Muscle of leg (tissue), 11 donors: ENCODE data around the gene NUDT15. TPM values are rescaled to one million over a fixed set of nuclear protein-coding genes. Genes with fewer than 3 reads are reported as not detected.
"Not testable (repeated sequence)": the region's sequence is repeated elsewhere in the genome, so short reads cannot be mapped to it uniquely, and the experiment has no call there.

Experiments used
- DNase-seq: peaks from one replicate; pipeline ENCODE4 v3.0.0; 2013
- H3K27ac ChIP-seq: one replicate; pipeline ENCODE4 v1.5.1; 2013; ENCODE audit warnings: mild to moderate bottlenecking, low read length, control low read depth
- H3K27me3 ChIP-seq: one replicate; pipeline ENCODE4 v1.6.1; 2013; ENCODE audit warnings: low read length; ENCODE audit not compliant: control insufficient read depth, insufficient read depth
- H3K36me3 ChIP-seq: one replicate; pipeline ENCODE4 v1.6.1; 2013; ENCODE audit warnings: low read length; ENCODE audit not compliant: control insufficient read depth, insufficient read depth
- H3K4me1 ChIP-seq: one replicate; pipeline ENCODE4 v1.6.1; 2013; ENCODE audit warnings: low read length; ENCODE audit not compliant: control insufficient read depth, insufficient read depth
- H3K4me3 ChIP-seq: one replicate; pipeline ENCODE4 v1.5.1; 2013; ENCODE audit warnings: low read length, control low read depth
- H3K9me3 ChIP-seq: replicated peaks from 2 replicates; pipeline ENCODE4 v1.6.1; 2013; ENCODE audit warnings: low read depth, low read length; ENCODE audit not compliant: control insufficient read depth
- WGBS: methylation state at CpG from one replicate; pipeline ENCODE4 v1.1.5; 2013; ENCODE audit warnings: missing lambda C conversion rate; ENCODE audit not compliant: insufficient coverage; 5-methylcytosine and 5-hydroxymethylcytosine counted together
- polyA plus RNA-seq, 8 donors: library from polyadenylated mRNA; unstranded; fragments of 120-200 nt; gene quantifications; one replicate each; pipeline versions ENCODE4 v1.2.1 to v1.2.3, GENCODE V29; 2013; ENCODE audit warnings: inconsistent platforms in 1 of 8, low replicate concordance in 1 of 8; ENCODE audit not compliant: insufficient read length in 8 of 8, insufficient read depth in 1 of 8
- total RNA-seq: library from RNA; stranded (reverse); fragments of 120-200 nt; gene quantifications from one replicate; pipeline ENCODE4 v1.2.4, GENCODE V29; 2013

Gene NUDT15
- total and polyA plus RNA-seq, 9 donors = 12.1 to 14.6 (median 13.3) TPM

DNA sequence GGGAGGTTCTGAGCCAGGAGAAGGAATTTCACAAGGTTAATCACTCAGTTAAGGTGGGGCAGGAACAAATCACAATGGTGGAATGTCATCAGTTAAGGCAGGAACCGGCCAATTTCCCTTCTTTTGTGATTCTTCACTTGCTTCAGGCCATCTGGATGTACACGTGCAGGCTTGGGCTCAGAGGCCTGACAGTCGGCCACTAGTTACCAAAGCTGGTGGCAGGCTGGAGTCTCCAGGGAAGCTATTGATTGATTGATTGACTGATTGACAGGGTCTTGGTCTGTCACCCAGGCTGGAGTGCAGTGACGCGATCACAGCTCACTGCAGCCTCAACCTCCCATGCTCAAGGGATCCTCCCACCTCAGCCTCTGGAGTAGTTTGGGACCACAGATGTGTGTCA, 35.5 kb upstream of the NUDT15 start:
- H3K36me3 ChIP-seq, H3K27ac ChIP-seq, H3K4me1 ChIP-seq, H3K9me3 ChIP-seq, H3K27me3 ChIP-seq, H3K4me3 ChIP-seq: not testable (repeated sequence)
- DNase-seq = peak; percentile 19
- WGBS = 43% methylated on average over 1 of the region's 5 CpGs

DNA sequence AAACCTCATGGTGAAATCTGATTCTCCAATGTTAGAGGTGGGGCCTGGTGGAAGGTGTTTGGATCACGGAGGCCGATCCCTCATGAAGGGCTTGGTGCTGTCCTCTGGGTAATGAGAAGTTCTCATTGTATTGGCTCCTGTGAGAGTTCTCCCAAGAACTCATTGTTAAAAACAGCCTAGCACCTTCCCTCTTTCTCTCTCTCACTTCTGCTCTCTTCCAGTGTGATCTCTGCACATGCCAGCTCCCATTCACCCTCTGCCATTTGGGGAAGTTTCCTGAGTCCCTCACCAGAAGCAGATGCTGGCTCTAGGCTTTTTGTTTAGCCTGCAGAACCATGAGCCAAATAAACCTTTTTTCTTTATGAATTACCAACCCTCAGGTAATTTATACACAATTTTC, 33.3 kb upstream of the NUDT15 start:
- Histone ChIP-seq H3K9me3 (no peaks in the 10 kb centered on the region), H3K27ac (no peak overlapping the region), H3K27me3 (no peaks in the 10 kb centered on the region), H3K4me3 (no peak overlapping the region), H3K4me1 (peaks cover 6% of the 10 kb centered on the region), H3K36me3 (no peaks in the 10 kb centered on the region)
- DNase-seq = peak; percentile 44
- no CpG with 5 or more reads among the region's 2 CpGs for WGBS

DNA sequence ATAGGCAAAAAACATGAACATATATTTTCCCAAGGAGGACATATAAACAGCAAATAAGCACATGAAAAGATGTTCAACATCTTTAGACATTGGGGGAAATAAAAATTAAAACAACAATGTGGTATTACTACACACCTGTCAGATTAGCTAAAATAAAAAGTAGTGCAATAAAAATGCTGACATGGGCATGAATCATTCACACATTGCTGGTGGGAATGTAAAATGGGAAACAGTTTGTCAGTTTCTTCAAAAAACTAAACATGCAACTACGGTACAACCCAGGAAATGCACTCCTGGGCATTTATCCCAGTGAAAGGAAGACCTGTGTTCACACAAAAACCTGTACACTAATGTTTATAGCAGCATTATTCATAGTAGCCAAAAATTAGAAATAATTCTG, 31.1 kb upstream of the NUDT15 start:
- H3K27ac ChIP-seq = no peak overlapping the region
- no peaks in the 10 kb centered on the region for H3K36me3 ChIP-seq
- H3K4me1 ChIP-seq = peaks cover 3% of the 10 kb centered on the region
- no peak overlapping the region for H3K4me3 ChIP-seq
- WGBS = no CpG with 5 or more reads among the region's 1 CpG
- no peaks in the 10 kb centered on the region for H3K27me3 ChIP-seq
- no peaks in the 10 kb centered on the region for H3K9me3 ChIP-seq
- DNase-seq = no peak

DNA sequence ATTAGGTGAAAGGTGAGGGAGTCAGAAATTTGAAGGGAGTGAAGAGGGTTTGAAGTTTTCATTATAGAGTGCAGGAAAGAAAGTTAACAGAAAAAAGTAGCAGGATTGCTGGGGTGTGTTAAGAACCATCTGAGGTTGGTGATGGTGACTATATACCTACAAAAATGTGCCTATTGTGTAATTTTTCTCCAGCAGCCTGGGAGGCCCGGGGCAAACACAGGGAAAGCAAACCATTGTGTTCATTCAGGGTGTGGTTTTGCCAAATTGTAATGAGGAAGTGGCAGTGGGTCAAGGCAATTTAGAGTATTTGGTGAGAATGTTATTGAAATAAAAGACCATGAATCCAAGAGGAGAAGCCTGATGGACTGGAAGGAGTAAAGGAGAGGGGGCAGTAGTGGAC, 28.2 kb upstream of the NUDT15 start:
- Histone ChIP-seq H3K4me1 (no peaks in the 10 kb centered on the region), H3K27ac (no peak overlapping the region), H3K36me3 (no peaks in the 10 kb centered on the region), H3K27me3 (no peaks in the 10 kb centered on the region), H3K4me3 (no peak overlapping the region), H3K9me3 (no peaks in the 10 kb centered on the region)
- no peak for DNase-seq
- 71% methylated on average over 1 of the region's 1 CpG for WGBS

DNA sequence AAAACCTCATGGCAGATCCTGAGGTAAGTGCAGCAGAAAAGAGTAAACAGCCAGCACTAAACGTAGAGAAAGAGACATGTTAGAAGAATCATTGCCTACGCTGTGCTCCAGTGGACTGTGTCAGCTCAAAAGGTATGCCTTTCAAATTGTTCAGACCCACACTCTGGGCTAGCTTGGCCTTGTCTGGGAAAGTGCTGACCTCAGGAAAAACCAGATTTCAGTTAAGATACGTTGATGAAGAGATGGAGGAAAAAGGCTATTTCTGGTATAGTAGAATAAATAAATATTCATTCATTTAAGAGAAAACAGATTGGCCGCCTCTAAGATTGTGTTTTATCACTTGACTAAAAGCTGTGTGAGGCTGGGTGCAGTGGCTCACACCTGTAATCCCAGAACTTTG, 26.8 kb upstream of the NUDT15 start:
- Histone ChIP-seq H3K27me3 (no peaks in the 10 kb centered on the region), H3K4me3 (no peak overlapping the region), H3K27ac (no peak overlapping the region), H3K36me3 (no peaks in the 10 kb centered on the region), H3K4me1 (no peaks in the 10 kb centered on the region), H3K9me3 (no peaks in the 10 kb centered on the region)
- no peak for DNase-seq
- whole genome bisulfite sequencing = 86% methylated on average over 2 of the region's 4 CpGs

DNA sequence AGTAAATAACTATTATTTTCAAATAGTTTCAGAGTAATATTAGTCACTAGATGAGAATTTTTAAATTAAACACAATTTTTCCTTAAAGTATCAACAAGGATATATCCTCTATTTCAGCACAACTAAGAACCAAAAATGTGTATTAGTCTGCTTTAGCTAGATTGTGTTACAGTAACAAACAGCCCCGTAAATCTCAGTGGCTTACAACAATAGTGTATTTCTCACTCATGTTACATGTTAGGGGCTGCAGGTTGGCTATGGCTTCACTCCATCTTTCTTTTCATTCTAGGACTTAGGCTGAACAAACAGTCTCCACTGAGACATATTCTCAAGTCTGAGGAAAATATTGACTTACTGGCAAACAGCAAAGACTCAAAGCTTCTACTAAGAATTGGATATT, 24.9 kb upstream of the NUDT15 start:
- Histone ChIP-seq H3K9me3 (no peaks in the 10 kb centered on the region), H3K4me1 (no peaks in the 10 kb centered on the region), H3K4me3 (no peak overlapping the region), H3K36me3 (no peaks in the 10 kb centered on the region), H3K27me3 (no peaks in the 10 kb centered on the region), H3K27ac (no peak overlapping the region)
- WGBS = no CpG with 5 or more reads among the region's 1 CpG
- DNase-seq = no peak

DNA sequence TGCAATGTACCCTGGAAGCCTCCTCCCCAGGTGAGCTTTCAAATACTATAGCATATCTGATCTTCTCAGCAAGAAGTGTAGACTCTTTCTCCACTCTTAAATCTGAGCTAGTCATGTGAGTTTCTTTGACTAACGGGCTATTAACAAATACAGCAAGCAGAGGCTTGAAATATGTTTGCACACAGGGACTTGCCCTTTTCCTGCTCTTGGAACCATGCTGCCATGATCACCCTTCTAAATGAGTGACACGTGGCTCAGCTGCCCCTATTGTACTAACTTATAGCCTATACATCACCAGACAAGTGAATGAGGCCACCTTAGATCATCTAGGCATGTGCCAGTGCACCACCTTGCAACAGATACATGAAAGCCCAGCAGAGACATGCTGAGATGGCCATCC, 23.2 kb upstream of the NUDT15 start:
- H3K4me1 ChIP-seq = no peaks in the 10 kb centered on the region
- no peak overlapping the region for H3K27ac ChIP-seq
- H3K4me3 ChIP-seq = no peak overlapping the region
- no peaks in the 10 kb centered on the region for H3K27me3 ChIP-seq
- H3K9me3 ChIP-seq = no peaks in the 10 kb centered on the region
- no peak for DNase-seq
- no peaks in the 10 kb centered on the region for H3K36me3 ChIP-seq
- WGBS = 79% methylated on average over 2 of the region's 2 CpGs

DNA sequence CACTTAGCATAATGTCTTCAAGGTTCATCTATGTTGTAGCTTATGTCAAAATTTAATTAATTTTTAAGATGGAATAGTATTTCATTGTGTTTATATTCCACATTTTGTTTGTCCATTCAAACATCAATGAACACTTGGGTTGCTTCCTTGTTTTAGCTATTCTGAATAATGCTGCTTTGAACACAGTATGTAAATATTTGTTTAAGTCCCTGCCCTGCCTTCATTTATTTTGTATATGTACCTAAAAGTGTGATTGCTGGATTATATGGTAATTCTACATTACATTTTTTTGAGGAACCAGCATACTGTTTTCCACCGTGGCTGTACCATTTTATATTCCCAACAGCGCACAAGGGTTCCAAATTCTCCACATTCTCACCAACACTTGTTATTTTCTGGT, 18.9 kb upstream of the NUDT15 start:
- no peak for DNase-seq
- no peak overlapping the region for H3K27ac ChIP-seq
- H3K4me1 ChIP-seq = no peaks in the 10 kb centered on the region
- no CpG with 5 or more reads among the region's 2 CpGs for WGBS
- no peaks in the 10 kb centered on the region for H3K9me3 ChIP-seq
- H3K4me3 ChIP-seq = no peak overlapping the region
- no peaks in the 10 kb centered on the region for H3K36me3 ChIP-seq
- H3K27me3 ChIP-seq = no peaks in the 10 kb centered on the region

DNA sequence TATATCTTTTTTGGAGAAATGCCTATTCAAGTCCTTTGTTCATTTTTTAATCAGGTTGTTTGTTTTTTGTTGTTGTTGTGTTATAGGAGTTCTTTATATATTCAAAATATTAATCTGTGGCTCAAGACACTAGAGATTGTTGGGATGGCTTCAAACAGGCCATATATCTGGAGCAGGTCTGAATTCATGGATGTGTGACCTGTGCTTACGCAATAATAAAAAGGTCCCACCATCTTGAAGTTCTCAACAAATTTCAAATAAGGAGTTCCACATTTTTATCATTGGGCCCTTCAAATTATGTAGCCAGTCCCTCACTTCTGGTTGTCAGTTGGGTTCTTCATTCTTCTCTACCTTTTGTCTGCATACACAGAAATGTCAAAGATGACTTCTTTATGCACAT, 17.7 kb upstream of the NUDT15 start:
- no peaks in the 10 kb centered on the region for H3K4me1 ChIP-seq
- DNase-seq = no peak
- no peaks in the 10 kb centered on the region for H3K9me3 ChIP-seq
- H3K27ac ChIP-seq = no peak overlapping the region
- H3K36me3 ChIP-seq = no peaks in the 10 kb centered on the region
- no peak overlapping the region for H3K4me3 ChIP-seq
- no CpG with 5 or more reads among the region's 1 CpG for WGBS
- H3K27me3 ChIP-seq = no peaks in the 10 kb centered on the region

DNA sequence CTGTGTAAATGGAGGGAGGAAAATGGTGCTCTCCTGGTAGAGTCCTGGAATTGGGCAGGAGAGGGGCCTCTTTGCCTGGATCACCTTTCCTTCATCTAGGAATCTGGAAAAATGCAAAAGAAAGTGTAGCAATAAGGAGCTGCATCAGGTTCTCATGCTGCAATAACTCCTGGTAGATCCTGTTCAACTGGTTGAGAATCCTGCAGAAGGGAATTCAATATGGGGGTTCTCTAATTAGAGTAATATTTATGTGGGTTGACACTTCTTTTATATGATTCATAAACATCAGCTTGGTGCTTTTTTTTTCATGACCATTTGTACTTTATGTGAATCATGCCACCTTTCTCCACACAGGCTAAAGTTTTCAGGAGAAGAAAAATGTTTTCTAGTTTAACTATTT, 9.5 kb upstream of the NUDT15 start:
- no peak overlapping the region for H3K4me3 ChIP-seq
- no peak overlapping the region for H3K27ac ChIP-seq
- no peaks in the 10 kb centered on the region for H3K4me1 ChIP-seq
- H3K27me3 ChIP-seq = no peaks in the 10 kb centered on the region
- no peaks in the 10 kb centered on the region for H3K36me3 ChIP-seq
- no peak for DNase-seq
- H3K9me3 ChIP-seq = peaks cover 20% of the 10 kb centered on the region

DNA sequence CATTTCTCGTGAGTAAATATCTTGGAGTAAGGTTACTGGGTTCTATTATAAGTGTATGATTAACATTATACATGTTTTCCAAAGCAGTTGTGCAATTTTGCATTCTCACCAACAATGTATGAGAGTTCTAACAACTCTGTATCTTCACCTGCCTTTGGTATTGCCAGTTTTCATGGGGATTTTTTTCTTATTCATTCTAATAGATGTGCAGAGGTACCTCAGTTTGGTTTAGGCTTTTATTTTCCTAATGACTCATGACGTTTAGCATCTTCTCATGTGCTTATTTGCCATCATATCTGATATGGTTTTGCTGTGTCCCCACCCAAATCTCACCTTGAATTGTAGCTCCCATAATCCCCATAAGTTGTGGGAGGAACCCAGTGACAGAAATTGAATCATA, 7.7 kb upstream of the NUDT15 start:
- Histone ChIP-seq H3K27ac (no peak overlapping the region), H3K9me3 (peaks cover 20% of the 10 kb centered on the region), H3K27me3 (no peaks in the 10 kb centered on the region), H3K4me3 (no peak overlapping the region), H3K4me1 (no peaks in the 10 kb centered on the region), H3K36me3 (no peaks in the 10 kb centered on the region)
- DNase-seq = no peak
- no CpG with 5 or more reads among the region's 2 CpGs for WGBS
